ENCODE measurements around the gene ALS2CL.

Gene ALS2CL

DNA sequence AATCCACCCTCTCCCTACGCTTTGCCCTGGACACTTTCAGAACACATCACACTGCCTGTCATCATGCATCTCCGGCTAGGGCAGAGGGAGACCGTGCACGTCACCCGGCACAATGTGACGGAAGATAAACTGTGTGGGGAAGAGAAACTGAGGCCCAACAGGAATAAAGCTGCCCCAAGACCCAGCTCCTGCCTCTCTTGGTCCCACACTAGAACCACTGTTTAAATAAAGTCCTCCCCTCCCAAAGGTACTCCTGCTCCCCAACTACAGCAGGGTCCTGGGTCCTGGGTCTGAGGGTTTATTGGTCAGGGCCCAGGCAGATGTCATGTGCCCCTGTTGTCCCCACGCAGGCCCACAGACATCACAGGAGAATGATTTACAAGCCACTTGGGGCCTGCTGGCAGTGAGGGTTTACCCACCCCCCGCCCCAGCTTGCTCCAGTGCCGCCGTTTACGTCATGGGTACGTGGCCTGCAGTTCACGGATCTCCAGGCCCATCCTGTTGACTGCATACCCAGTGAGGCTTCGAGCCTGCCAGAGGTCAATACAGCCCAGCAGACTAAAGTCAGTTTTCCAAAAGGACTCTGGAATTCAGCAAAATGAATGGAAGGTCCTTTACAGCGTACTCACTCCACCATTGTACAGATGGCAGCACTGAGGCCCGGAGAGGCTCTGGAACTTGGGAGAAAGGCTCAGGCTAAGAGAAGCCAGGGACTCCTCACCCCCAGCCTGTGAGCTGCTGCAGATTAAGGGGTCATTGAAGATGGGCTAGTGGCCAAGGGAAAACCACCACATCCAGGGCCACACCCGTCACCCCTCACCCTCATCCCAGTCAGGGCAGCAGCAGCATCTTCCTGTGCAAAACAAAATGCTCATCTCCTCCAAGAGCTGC is 23.2 kb downstream of the ALS2CL start:
- TF ChIP-seq CTCF (IDR thresholded peaks at IDR 0.05; ENCODE audit: control insufficient read depth, insufficient read depth, low read depth, low read length, missing control alignments): no peak
- no peak overlapping the region for H3K4me3 ChIP-seq (ENCODE audit: control insufficient read depth, low read depth, low read length)
- no peak for DNase-seq (ENCODE audit: low read depth)

DNA sequence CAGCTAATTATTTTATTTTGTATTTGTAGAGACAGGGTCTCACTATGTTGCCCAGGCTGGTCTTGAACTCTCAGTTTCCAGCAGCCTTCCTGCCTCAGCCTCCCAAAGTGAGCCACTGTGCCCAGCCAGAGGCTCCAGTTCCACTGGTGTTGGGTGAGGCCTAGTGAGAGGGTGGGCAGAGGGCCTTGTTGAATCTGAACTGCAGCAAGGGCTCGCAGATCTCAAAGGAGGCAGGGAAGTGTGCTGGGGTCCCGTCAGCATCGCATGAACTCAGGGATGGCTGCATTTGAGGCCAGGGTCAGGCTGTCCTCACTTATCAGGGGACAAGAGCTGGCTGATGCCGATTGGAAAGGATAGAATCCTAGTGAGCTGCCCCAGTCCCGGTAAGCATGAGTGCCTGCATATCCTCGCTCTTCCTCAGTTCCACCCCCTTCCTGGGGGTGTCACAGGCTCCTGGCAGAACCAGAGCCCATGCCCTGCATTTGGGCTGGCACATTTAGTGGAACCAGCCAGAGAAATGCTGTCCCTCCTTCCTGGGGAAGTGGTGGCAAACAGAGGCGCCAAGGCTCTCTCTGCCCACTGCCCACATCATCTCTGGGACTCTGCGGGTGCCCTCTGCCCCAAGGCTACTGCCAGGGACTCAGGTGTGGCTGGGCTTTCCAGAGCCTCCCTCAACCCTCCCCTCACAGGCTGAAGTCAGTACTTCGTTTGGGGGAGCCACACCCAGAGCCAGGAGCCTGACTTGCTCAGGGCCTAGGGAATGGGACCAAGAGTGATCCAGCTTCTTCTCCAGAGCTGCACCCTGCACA is 24.1 kb downstream of the ALS2CL start:
- H3K4me3 ChIP-seq (ENCODE audit: control insufficient read depth, low read depth, low read length): no peak overlapping the region
- no peak for TF ChIP-seq CTCF (IDR thresholded peaks at IDR 0.05; ENCODE audit: control insufficient read depth, insufficient read depth, low read depth, low read length, missing control alignments)
- DNase-seq (ENCODE audit: low read depth): no peak

- DNase-seq (ENCODE audit: low read depth): no peak
- TF ChIP-seq CTCF (IDR thresholded peaks at IDR 0.05; ENCODE audit: control insufficient read depth, insufficient read depth, low read depth, low read length, missing control alignments): no peak
- H3K4me3 ChIP-seq (ENCODE audit: control insufficient read depth, low read depth, low read length): no peak overlapping the region
Measured at GRCh38 chr3:46668591-46668990, 24.9 kb downstream of the ALS2CL start.

DNA sequence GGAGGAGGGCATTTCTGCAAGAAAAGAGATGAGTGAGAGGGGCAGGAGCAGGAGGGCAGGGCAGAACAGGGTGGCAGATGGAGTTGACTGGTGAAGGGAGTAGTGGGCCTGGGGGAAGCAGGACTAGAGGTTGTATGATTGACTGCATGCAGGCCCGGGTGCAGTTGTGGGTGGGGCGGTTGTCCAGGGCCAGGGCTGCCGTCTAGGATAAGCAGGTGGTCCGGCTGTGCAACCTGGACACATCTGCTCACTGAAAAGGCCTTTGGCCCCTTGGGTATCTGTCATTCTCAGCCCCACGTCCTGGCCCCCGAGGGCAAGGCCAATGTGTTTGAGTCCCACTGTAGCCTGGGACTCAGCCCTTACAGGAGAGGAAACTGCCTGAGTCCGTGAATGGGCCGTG is 25.4 kb downstream of the ALS2CL start:
- H3K4me3 ChIP-seq (ENCODE audit: control insufficient read depth, low read depth, low read length): no peak overlapping the region
- no peak for TF ChIP-seq CTCF (IDR thresholded peaks at IDR 0.05; ENCODE audit: control insufficient read depth, insufficient read depth, low read depth, low read length, missing control alignments)
- no peak for DNase-seq (ENCODE audit: low read depth)

DNA sequence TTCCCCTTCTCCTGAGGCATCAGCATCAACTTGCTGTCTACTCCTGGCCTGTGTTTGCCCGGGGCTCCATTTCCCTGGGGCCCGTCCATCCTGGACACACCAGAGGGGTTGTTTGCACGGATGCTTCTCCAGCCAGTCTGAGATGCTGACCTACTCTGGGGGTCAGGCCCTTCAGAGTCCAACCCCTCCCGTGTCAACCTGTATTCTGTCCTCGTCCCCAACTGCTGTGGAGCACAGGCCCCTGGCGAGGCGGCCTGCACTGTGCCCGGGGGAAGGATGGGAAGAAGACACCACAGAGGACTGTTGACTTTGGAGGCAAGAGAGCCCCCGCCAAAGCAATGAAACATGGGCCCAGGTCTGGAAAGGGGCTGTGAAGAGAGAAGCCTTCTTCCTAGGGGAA is 25.8 kb downstream of the ALS2CL start:
- TF ChIP-seq CTCF (IDR thresholded peaks at IDR 0.05; ENCODE audit: control insufficient read depth, insufficient read depth, low read depth, low read length, missing control alignments): no peak
- no peak overlapping the region for H3K4me3 ChIP-seq (ENCODE audit: control insufficient read depth, low read depth, low read length)
- no peak for DNase-seq (ENCODE audit: low read depth)

DNA sequence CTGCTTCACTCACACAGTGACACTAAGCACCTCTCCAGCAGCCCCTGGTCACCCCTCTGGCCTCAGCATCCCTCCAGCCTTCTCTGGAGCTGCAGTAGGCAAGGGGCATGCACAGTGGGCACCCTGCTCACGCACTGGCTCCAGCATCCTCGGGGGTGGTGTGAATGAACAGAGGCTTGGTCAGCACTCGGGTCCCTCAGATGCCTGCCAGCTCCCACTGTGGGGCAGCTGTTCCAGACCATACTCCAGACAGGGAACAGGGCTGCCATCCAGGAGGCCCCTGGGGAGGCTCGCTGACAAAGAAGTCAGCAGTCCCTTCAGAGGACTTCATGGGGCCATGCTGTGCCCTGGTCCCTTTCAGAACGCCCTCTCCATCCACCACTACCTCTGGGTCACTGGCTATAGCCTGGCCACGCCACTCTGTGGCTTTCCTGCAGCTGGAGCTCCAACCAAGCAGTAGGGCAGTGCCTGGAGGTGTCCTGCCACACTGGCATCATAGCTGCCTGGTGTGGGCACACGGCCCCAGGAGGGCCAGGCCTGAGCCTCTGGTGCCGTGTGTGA is 26.3 kb downstream of the ALS2CL start:
- H3K4me3 ChIP-seq (ENCODE audit: control insufficient read depth, low read depth, low read length): no peak overlapping the region
- no peak for DNase-seq (ENCODE audit: low read depth)
- TF ChIP-seq CTCF (IDR thresholded peaks at IDR 0.05; ENCODE audit: control insufficient read depth, insufficient read depth, low read depth, low read length, missing control alignments): no peak
